ENCODE data around the gene LRBA. TPM values are rescaled to one million over a fixed set of nuclear protein-coding genes. Genes with fewer than 3 reads are reported as not detected.

The LRBA gene
- total RNA-seq, 1 experiment from 2014 or later, result 69.1 TPM

- TF ChIP-seq, protein P1, sequence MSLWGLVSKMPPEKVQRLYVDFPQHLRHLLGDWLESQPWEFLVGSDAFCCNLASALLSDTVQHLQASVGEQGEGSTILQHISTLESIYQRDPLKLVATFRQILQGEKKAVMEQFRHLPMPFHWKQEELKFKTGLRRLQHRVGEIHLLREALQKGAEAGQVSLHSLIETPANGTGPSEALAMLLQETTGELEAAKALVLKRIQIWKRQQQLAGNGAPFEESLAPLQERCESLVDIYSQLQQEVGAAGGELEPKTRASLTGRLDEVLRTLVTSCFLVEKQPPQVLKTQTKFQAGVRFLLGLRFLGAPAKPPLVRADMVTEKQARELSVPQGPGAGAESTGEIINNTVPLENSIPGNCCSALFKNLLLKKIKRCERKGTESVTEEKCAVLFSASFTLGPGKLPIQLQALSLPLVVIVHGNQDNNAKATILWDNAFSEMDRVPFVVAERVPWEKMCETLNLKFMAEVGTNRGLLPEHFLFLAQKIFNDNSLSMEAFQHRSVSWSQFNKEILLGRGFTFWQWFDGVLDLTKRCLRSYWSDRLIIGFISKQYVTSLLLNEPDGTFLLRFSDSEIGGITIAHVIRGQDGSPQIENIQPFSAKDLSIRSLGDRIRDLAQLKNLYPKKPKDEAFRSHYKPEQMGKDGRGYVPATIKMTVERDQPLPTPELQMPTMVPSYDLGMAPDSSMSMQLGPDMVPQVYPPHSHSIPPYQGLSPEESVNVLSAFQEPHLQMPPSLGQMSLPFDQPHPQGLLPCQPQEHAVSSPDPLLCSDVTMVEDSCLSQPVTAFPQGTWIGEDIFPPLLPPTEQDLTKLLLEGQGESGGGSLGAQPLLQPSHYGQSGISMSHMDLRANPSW (CRISPR knock-in tag; conservative IDR thresholded peaks at IDR 0.05; ENCODE audit: low read depth), result no peak
- TF ChIP-seq, protein P2, sequence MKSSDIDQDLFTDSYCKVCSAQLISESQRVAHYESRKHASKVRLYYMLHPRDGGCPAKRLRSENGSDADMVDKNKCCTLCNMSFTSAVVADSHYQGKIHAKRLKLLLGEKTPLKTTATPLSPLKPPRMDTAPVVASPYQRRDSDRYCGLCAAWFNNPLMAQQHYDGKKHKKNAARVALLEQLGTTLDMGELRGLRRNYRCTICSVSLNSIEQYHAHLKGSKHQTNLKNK (CRISPR knock-in tag; IDR thresholded peaks at IDR 0.05), result no peak
- no peak for TF ChIP-seq ETV6 (CRISPR knock-in tag; IDR thresholded peaks at IDR 0.05)
- no peak for TF ChIP-seq RELA (CRISPR knock-in tag; IDR thresholded peaks at IDR 0.05; ENCODE audit: borderline replicate concordance)
Measured at GRCh38 chr4:150280081-150280895, 734.8 kb downstream of the LRBA start (continued).

DNA sequence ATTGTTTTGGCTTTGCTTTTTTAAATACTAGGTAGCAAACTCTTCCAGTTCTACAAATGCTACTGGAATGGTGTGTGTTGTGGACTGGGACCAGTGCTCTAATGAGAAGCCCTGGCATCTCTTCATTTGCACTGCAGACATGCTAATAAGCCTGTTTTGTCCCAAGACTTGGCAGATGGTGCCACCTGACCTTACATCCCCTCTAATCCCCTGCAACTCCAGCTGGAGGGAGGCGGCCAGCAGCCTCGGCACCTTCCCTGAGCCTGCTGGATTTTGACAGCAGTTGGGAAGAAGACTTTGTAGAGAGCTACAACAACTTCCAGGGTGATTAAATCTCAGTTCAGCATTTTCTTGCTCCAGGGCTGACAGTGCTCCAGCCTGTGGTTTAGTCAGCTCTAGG lies 736.9 kb downstream of the LRBA start:
- DNase-seq (ENCODE audit: low spot score) (no peak), ATAC-seq (no peak; the same call in 1 of the 2 replicates)
- no peaks in the 10 kb centered on the region for H3K4me1 Mint-ChIP-seq
- CTCF ChIA-PET, result no interaction called here
- POLR2A ChIA-PET, result no interaction called here
- no peak overlapping the region for H3K27ac Mint-ChIP-seq
- H3K27me3 Mint-ChIP-seq (ENCODE audit: low read depth), result no peaks in the 10 kb centered on the region
- peaks cover 6% of the 10 kb centered on the region; the same call in 1 of the 2 replicates for H3K9me3 Mint-ChIP-seq
- peaks cover 32% of the 10 kb centered on the region for H3K36me3 Mint-ChIP-seq
- H3K4me3 Mint-ChIP-seq, result no peak overlapping the region
- no peak for TF ChIP-seq ZBTB21 (CRISPR knock-in tag; IDR thresholded peaks at IDR 0.05; ENCODE audit: borderline replicate concordance)
- no peak for TF ChIP-seq RORB (CRISPR knock-in tag; IDR thresholded peaks at IDR 0.05)
- no peak for TF ChIP-seq TP53 (CRISPR knock-in tag; IDR thresholded peaks at IDR 0.05)
- TF ChIP-seq, protein P3, sequence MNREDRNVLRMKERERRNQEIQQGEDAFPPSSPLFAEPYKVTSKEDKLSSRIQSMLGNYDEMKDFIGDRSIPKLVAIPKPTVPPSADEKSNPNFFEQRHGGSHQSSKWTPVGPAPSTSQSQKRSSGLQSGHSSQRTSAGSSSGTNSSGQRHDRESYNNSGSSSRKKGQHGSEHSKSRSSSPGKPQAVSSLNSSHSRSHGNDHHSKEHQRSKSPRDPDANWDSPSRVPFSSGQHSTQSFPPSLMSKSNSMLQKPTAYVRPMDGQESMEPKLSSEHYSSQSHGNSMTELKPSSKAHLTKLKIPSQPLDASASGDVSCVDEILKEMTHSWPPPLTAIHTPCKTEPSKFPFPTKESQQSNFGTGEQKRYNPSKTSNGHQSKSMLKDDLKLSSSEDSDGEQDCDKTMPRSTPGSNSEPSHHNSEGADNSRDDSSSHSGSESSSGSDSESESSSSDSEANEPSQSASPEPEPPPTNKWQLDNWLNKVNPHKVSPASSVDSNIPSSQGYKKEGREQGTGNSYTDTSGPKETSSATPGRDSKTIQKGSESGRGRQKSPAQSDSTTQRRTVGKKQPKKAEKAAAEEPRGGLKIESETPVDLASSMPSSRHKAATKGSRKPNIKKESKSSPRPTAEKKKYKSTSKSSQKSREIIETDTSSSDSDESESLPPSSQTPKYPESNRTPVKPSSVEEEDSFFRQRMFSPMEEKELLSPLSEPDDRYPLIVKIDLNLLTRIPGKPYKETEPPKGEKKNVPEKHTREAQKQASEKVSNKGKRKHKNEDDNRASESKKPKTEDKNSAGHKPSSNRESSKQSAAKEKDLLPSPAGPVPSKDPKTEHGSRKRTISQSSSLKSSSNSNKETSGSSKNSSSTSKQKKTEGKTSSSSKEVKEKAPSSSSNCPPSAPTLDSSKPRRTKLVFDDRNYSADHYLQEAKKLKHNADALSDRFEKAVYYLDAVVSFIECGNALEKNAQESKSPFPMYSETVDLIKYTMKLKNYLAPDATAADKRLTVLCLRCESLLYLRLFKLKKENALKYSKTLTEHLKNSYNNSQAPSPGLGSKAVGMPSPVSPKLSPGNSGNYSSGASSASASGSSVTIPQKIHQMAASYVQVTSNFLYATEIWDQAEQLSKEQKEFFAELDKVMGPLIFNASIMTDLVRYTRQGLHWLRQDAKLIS (CRISPR knock-in tag; IDR thresholded peaks at IDR 0.05; ENCODE audit: borderline replicate concordance), result no peak
- TF ChIP-seq, protein P1 (CRISPR knock-in tag; conservative IDR thresholded peaks at IDR 0.05; ENCODE audit: low read depth), result no peak

- Mint-ChIP-seq H3K27me3 (ENCODE audit: low read depth) (no peaks in the 10 kb centered on the region), H3K36me3 (peaks cover 11% of the 10 kb centered on the region), H3K9me3 (no peaks in the 10 kb centered on the region), H3K4me3 (no peak overlapping the region), H3K27ac (0 out of 2 replicates have a peak overlapping the region, but pooled peaks have one; percentile 2), H3K4me1 (peaks cover 10% of the 10 kb centered on the region; the same call in 1 of the 2 replicates)
- ATAC-seq (no peak), DNase-seq (ENCODE audit: low spot score) (no peak)
- ChIA-PET POLR2A (no interaction called here), CTCF (no interaction called here)
- no peak for TF ChIP-seq ESRRA (CRISPR knock-in tag; IDR thresholded peaks at IDR 0.05; ENCODE audit: borderline replicate concordance)
- TF ChIP-seq FOXJ3 (CRISPR knock-in tag; IDR thresholded peaks at IDR 0.05; ENCODE audit: borderline replicate concordance), result no peak
- TF ChIP-seq ZNF512 (CRISPR knock-in tag; IDR thresholded peaks at IDR 0.05; ENCODE audit: borderline replicate concordance), result no peak
- no peak for TF ChIP-seq OVOL2 (CRISPR knock-in tag; IDR thresholded peaks at IDR 0.05; ENCODE audit: borderline replicate concordance)
- no peak for TF ChIP-seq ZNF423 (CRISPR knock-in tag; IDR thresholded peaks at IDR 0.05)
- TF ChIP-seq ZNF219 (CRISPR knock-in tag; IDR thresholded peaks at IDR 0.05; ENCODE audit: borderline replicate concordance), result no peak
- TF ChIP-seq TCF7 (CRISPR knock-in tag; IDR thresholded peaks at IDR 0.05; ENCODE audit: low read depth), result no peak
- no peak for TF ChIP-seq NFATC4 (CRISPR knock-in tag; IDR thresholded peaks at IDR 0.05)
- no peak for TF ChIP-seq JUN (CRISPR knock-in tag; IDR thresholded peaks at IDR 0.05)
- no peak for TF ChIP-seq IRF1 (CRISPR knock-in tag; IDR thresholded peaks at IDR 0.05)
- no peak for TF ChIP-seq CBFB (CRISPR knock-in tag; IDR thresholded peaks at IDR 0.05; ENCODE audit: low read depth)
- no peak for TF ChIP-seq GABPB1 (CRISPR knock-in tag; IDR thresholded peaks at IDR 0.05)
Measured at GRCh38 chr4:150268444-150268843, 746.6 kb downstream of the LRBA start.
